Measurements from ENCODE around the gene SEC23IP.

DNA sequence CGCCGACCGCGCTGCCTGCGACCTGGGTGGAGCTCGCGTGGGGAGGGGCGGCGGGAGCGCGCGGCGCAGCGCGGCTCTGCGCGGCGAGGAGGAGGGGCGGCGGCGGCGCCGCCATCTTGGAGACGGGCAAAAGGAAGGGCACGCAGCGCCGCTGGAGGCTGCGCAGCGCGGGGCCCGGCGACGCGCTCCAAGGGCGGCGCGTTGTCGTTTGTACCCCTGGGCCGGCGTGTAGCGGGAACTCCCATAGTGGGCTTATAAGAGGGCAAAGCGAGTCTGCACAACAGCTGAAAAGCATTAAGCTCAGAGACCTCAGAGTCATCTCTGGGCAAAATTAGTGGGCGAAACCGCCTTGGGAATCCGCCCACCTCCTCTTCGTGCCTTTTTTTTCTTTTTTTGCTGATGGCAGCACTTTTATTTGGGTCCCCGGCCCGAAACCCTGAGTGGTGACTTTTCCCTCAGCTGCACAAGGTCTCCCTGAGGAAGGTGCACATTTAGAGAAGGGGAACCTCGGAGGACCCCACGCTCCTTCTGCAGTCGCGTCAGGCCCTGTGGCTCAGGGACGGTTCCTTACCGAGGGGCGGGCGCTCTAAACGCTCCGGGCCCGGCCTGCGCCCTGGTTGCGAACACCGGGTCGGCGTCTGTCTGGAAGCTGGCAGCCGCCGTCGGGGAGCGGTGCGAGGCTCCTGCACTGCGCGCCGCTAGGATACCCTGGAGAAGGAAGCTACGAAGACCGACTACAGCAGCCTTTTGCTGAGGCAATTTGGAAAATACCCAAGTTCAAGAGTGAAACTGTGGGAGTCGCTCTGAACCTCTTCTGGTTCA is 19.5 kb upstream of the SEC23IP start:
- TF ChIP-seq, protein P1, sequence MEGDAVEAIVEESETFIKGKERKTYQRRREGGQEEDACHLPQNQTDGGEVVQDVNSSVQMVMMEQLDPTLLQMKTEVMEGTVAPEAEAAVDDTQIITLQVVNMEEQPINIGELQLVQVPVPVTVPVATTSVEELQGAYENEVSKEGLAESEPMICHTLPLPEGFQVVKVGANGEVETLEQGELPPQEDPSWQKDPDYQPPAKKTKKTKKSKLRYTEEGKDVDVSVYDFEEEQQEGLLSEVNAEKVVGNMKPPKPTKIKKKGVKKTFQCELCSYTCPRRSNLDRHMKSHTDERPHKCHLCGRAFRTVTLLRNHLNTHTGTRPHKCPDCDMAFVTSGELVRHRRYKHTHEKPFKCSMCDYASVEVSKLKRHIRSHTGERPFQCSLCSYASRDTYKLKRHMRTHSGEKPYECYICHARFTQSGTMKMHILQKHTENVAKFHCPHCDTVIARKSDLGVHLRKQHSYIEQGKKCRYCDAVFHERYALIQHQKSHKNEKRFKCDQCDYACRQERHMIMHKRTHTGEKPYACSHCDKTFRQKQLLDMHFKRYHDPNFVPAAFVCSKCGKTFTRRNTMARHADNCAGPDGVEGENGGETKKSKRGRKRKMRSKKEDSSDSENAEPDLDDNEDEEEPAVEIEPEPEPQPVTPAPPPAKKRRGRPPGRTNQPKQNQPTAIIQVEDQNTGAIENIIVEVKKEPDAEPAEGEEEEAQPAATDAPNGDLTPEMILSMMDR (conservative IDR thresholded peaks at IDR 0.05 in 1 of 2, IDR thresholded peaks at IDR 0.05 in 1 of 2; ENCODE audit: extremely low read depth in 1 of 2, insufficient read depth in 1 of 2, low read depth in 1 of 2, low read length in 2 of 2), result no peak
- no peak for TF ChIP-seq EZH2 (IDR thresholded peaks at IDR 0.05; ENCODE audit: borderline replicate concordance, low read length)

Measured in mammary epithelial cell (primary cell).